ENCODE data around the gene PRKAB1. TPM values are rescaled to one million over a fixed set of nuclear protein-coding genes. Genes with fewer than 3 reads are reported as not detected.

PRKAB1 gene
- total and polyA plus RNA-seq, 7 donors = 9.0 to 16.7 (median 11.9) TPM

- Histone ChIP-seq H3K4me3 (no peak overlapping the region), H3K27me3 (ENCODE audit: insufficient read depth in 3 of 3, low read length in 2 of 3) (no peaks in the 10 kb centered on the region), H3K27ac (no peak overlapping the region), H3K4me1 (no peaks in the 10 kb centered on the region), H3K36me3 (ENCODE audit: insufficient read depth in 1 of 2, low read depth in 1 of 2) (no peaks in the 10 kb centered on the region), H3K9me3 (no peaks in the 10 kb centered on the region)
- 50 to 53% (median 50%) methylated on average over 6 of the region's 6 CpGs for WGBS, 3 donors
- no peak for DNase-seq
- ATAC-seq = peak; percentile 43 to 76 (median 57)
- intact Hi-C loops (cut with DNase I) = no loop called here
- TF ChIP-seq CTCF (IDR thresholded peaks at IDR 0.05) = peak; percentile 86
Observed at GRCh38 chr12:119659289-119659897, 8.5 kb upstream of the PRKAB1 start.

DNA sequence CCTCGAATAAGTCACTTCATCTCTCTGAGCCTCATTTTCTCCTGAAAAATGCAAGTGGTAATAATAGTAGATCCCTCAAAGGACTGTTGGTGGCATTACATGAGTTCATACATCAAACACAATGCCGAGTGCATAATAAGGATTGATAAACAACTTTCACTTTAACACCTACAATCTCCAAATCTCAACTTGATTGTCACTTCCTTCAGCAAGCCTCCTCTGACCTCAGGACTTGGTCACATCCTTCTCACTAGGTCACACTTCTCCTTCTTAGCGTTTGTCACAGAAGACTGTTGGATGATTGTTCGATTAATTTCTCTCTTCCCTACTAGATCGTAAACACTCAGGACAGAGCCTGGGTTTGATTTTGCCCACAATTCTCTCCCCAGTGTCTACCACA is 7.9 kb upstream of the PRKAB1 start:
- H3K27ac ChIP-seq = no peak overlapping the region
- ATAC-seq (no peak), DNase-seq (no peak)
- no peaks in the 10 kb centered on the region for H3K4me1 ChIP-seq
- no peaks in the 10 kb centered on the region for H3K27me3 ChIP-seq (ENCODE audit: insufficient read depth in 3 of 3, low read length in 2 of 3)
- no peaks in the 10 kb centered on the region for H3K9me3 ChIP-seq
- H3K4me3 ChIP-seq = no peak overlapping the region
- no peaks in the 10 kb centered on the region for H3K36me3 ChIP-seq (ENCODE audit: insufficient read depth in 1 of 2, low read depth in 1 of 2)
- 75 to 81% (median 80%) methylated on average over 5 of the region's 5 CpGs for WGBS, 3 donors
- TF ChIP-seq CTCF (IDR thresholded peaks at IDR 0.05) = no peak
- intact Hi-C loops (cut with DNase I) = loop anchor here (5.0 to 10.0 kb wide), 2 partner anchors 125 to 213 kb away; no protein-coding TSS in a partner anchor

GRCh38 chr12:119661882-119662281 is 6.1 kb upstream of the PRKAB1 start:
- DNase-seq (no peak), ATAC-seq (no peak)
- H3K9me3 ChIP-seq = no peaks in the 10 kb centered on the region
- H3K27me3 ChIP-seq (ENCODE audit: insufficient read depth in 3 of 3, low read length in 2 of 3) = no peaks in the 10 kb centered on the region
- H3K27ac ChIP-seq = no peak overlapping the region
- no peak for TF ChIP-seq CTCF (IDR thresholded peaks at IDR 0.05)
- H3K36me3 ChIP-seq (ENCODE audit: insufficient read depth in 1 of 2, low read depth in 1 of 2) = no peaks in the 10 kb centered on the region
- H3K4me1 ChIP-seq = peaks cover under 1% of the 10 kb centered on the region
- WGBS, 3 donors = 66 to 71% (median 67%) methylated on average over 4 of the region's 4 CpGs
- no peak overlapping the region for H3K4me3 ChIP-seq
- intact Hi-C loops (cut with DNase I) = loop anchor here (5.0 to 10.0 kb wide), 2 partner anchors 123 to 215 kb away; no protein-coding TSS in a partner anchor

GRCh38 chr12:119664642-119665041 is 3.3 kb upstream of the PRKAB1 start:
- WGBS, 3 donors = 77 to 100% (median 93%) methylated on average over 1 of the region's 1 CpG
- Histone ChIP-seq H3K4me3 (no peak overlapping the region), H3K36me3 (ENCODE audit: insufficient read depth in 1 of 2, low read depth in 1 of 2) (peaks cover 0 to 1% of the 10 kb centered on the region in 2 donors), H3K27me3 (ENCODE audit: insufficient read depth in 3 of 3, low read length in 2 of 3) (no peaks in the 10 kb centered on the region), H3K9me3 (no peaks in the 10 kb centered on the region), H3K27ac (no peak overlapping the region), H3K4me1 (peaks cover 10% of the 10 kb centered on the region)
- intact Hi-C loops (cut with DNase I) = loop anchor here (5.0 to 10.0 kb wide), 5 partner anchors 72 to 222 kb away; partner anchors contain the start of gene TMEM233 (in 1 of the 2)
- DNase-seq = no peak
- ATAC-seq = no peak
- TF ChIP-seq CTCF (IDR thresholded peaks at IDR 0.05) = no peak

Measured in psoas muscle (tissue), 8 donors.